OCI-LY3 (cell line): Measurements from ENCODE around the gene SMARCD2.

Experiments
- H2AFZ ChIP-seq: fragments of 200-600, 300-600 bp; shearing (Covaris generic); 2 replicates; pipeline ENCODE4 v1.6.0; 2014; ENCODE audit warnings: antibody characterized with exemption, low read depth, low read length
- H3K27ac ChIP-seq: fragments of 200-600, 300-600 bp; sonication (generic); 2 replicates; pipeline ENCODE4 v1.5.1; 2014; ENCODE audit warnings: mild to moderate bottlenecking, low read length, moderate library complexity, mixed read lengths
- H3K27me3 ChIP-seq: fragments of 200-600, 300-600 bp; sonication (generic); 2 replicates; pipeline ENCODE4 v1.6.1; 2014; ENCODE audit warnings: low read depth, low read length, mixed read lengths
- H3K36me3 ChIP-seq: fragments of 200-600, 300-600 bp; sonication (generic); replicated peaks from 2 replicates; pipeline ENCODE3; 2014; ENCODE audit warnings: low read depth, low read length, mixed read lengths
- H3K4me1 ChIP-seq: fragments of 300-600, 200-600 bp; sonication (generic); 2 replicates; pipeline ENCODE4 v1.6.1; 2014; ENCODE audit warnings: low read length, mixed read lengths
- H3K4me2 ChIP-seq: fragments of 200-600, 300-600 bp; sonication (generic); 2 replicates; pipeline ENCODE4 v1.6.1; 2014; ENCODE audit warnings: low read length, mixed read lengths
- H3K4me3 ChIP-seq: fragments of 300-600, 200-600 bp; sonication (generic); 2 replicates; pipeline ENCODE4 v1.5.1; 2014; ENCODE audit warnings: antibody characterized with exemption, mild to moderate bottlenecking, low read length, moderate library complexity
- H3K79me2 ChIP-seq: fragments of 300-600, 200-600 bp; shearing (Covaris generic); 2 replicates; pipeline ENCODE4 v1.6.1; 2014; ENCODE audit warnings: mild to moderate bottlenecking, low read length, mixed read lengths
- H3K9ac ChIP-seq: fragments of 300-600, 200-600 bp; shearing (Covaris generic); 2 replicates; pipeline ENCODE4 v1.6.0; 2014; ENCODE audit warnings: mild to moderate bottlenecking, low read length, moderate library complexity
- H3K9me3 ChIP-seq: fragments of 200-600, 300-600 bp; shearing (Covaris generic); 2 replicates; pipeline ENCODE4 v1.6.1; 2014; ENCODE audit warnings: low read length, mixed read lengths; ENCODE audit not compliant: insufficient read depth
- H4K20me1 ChIP-seq: fragments of 200-600, 300-600 bp; sonication (generic); 2 replicates; pipeline ENCODE4 v1.6.1; 2016; ENCODE audit warnings: low read length, mixed read lengths; ENCODE audit not compliant: insufficient read depth
- CTCF ChIP-seq: fragments of 200-600, 300-600 bp; sonication (generic); IDR thresholded peaks from 2 replicates; pipeline ENCODE4 v1.5.1; 2014; ENCODE audit warnings: antibody characterized with exemption, low read length, low read depth
- EZH2phosphoT487 ChIP-seq: fragments of 200-600 bp; shearing (Covaris generic); IDR thresholded peaks from 2 replicates; pipeline ENCODE4 v1.6.1; 2018; ENCODE audit warnings: antibody characterized with exemption, mixed run types, low read depth

The SMARCD2 gene

GRCh38 chr17:63816669-63817068, 25.8 kb downstream of the SMARCD2 start:
- Histone ChIP-seq H3K4me1 (no peaks in the 10 kb centered on the region; the same call in 1 of the 2 replicates), H3K9ac (no peak overlapping the region), H4K20me1 (no peaks in the 10 kb centered on the region), H3K9me3 (no peaks in the 10 kb centered on the region), H3K4me3 (no peak overlapping the region), H3K79me2 (peaks cover 11% of the 10 kb centered on the region; the same call in 1 of the 2 replicates), H3K36me3 (peaks cover 85% of the 10 kb centered on the region), H3K27me3 (no peaks in the 10 kb centered on the region), H3K4me2 (no peak overlapping the region), H3K27ac (no peak overlapping the region), H2AFZ (no peak overlapping the region)
- TF ChIP-seq EZH2phosphoT487 (no peak), CTCF (no peak)

- Histone ChIP-seq H3K9ac (no peak overlapping the region), H3K36me3 (peaks cover 85% of the 10 kb centered on the region)
- TF ChIP-seq CTCF (no peak), EZH2phosphoT487 (no peak)
Measured at GRCh38 chr17:63816123-63816522, 26.4 kb downstream of the SMARCD2 start.

GRCh38 chr17:63809970-63810369, 32.5 kb downstream of the SMARCD2 start:
- H2AFZ ChIP-seq: no peak overlapping the region
- no peak overlapping the region for H3K9ac ChIP-seq
- no peaks in the 10 kb centered on the region for H3K27me3 ChIP-seq
- TF ChIP-seq EZH2phosphoT487 (no peak), CTCF (no peak)
- peaks cover 4% of the 10 kb centered on the region; the same call in 1 of the 2 replicates for H3K79me2 ChIP-seq
- H3K4me1 ChIP-seq: peaks cover 7% of the 10 kb centered on the region; the same call in 1 of the 2 replicates
- H3K27ac ChIP-seq: 0 out of 2 replicates have a peak overlapping the region, but pooled peaks have one; percentile 11
- H3K9me3 ChIP-seq: no peaks in the 10 kb centered on the region
- H4K20me1 ChIP-seq: no peaks in the 10 kb centered on the region
- H3K36me3 ChIP-seq: peaks cover 69% of the 10 kb centered on the region
- H3K4me2 ChIP-seq: no peak overlapping the region
- no peak overlapping the region for H3K4me3 ChIP-seq

More at GRCh38 chr17:63816123-63816522, 26.4 kb downstream of the SMARCD2 start:
- Histone ChIP-seq H3K4me3 (no peak overlapping the region), H3K27me3 (no peaks in the 10 kb centered on the region), H3K9me3 (no peaks in the 10 kb centered on the region), H3K27ac (no peak overlapping the region), H2AFZ (no peak overlapping the region), H3K4me1 (no peaks in the 10 kb centered on the region), H3K79me2 (peaks cover 11% of the 10 kb centered on the region), H3K4me2 (no peak overlapping the region), H4K20me1 (no peaks in the 10 kb centered on the region)

GRCh38 chr17:63805591-63805990, 36.9 kb downstream of the SMARCD2 start:
- Histone ChIP-seq H3K27ac (no peak overlapping the region), H3K36me3 (peaks cover 57% of the 10 kb centered on the region), H3K9me3 (no peaks in the 10 kb centered on the region), H3K9ac (no peak overlapping the region), H3K27me3 (no peaks in the 10 kb centered on the region), H3K4me1 (peaks cover 7% of the 10 kb centered on the region; the same call in 1 of the 2 replicates), H3K79me2 (no peaks in the 10 kb centered on the region), H4K20me1 (no peaks in the 10 kb centered on the region), H2AFZ (no peak overlapping the region), H3K4me3 (no peak overlapping the region), H3K4me2 (no peak overlapping the region)
- TF ChIP-seq EZH2phosphoT487 (no peak), CTCF (no peak)
